ENCODE measurements around the gene SLCO4A1. TPM values are rescaled to one million over a fixed set of nuclear protein-coding genes. Genes with fewer than 3 reads are reported as not detected.

Gene SLCO4A1
- total and polyA plus RNA-seq, 12 donors: 1.5 to 52.7 (median 6.8) TPM

DNA sequence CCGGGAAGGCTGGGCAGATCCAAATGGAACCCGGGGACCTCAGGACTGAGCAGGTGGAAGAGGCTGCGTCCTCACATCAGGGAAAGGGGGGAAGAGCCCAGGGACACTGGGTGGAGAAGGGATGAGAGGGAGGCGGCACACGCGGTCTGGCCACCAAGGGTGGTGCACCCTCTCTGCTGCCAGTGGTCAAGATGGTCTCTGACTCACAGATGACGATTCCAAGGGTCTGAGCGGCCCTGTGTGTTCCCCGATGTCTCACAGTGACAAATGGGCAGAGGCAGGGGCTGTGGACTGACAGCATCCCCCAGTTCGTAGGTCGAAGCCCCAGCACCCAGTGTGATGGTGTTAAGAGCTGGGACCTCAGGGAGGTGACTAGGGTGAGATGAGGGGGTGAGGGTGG lies 32.1 kb downstream of the SLCO4A1 start:
- TF ChIP-seq, protein P1, sequence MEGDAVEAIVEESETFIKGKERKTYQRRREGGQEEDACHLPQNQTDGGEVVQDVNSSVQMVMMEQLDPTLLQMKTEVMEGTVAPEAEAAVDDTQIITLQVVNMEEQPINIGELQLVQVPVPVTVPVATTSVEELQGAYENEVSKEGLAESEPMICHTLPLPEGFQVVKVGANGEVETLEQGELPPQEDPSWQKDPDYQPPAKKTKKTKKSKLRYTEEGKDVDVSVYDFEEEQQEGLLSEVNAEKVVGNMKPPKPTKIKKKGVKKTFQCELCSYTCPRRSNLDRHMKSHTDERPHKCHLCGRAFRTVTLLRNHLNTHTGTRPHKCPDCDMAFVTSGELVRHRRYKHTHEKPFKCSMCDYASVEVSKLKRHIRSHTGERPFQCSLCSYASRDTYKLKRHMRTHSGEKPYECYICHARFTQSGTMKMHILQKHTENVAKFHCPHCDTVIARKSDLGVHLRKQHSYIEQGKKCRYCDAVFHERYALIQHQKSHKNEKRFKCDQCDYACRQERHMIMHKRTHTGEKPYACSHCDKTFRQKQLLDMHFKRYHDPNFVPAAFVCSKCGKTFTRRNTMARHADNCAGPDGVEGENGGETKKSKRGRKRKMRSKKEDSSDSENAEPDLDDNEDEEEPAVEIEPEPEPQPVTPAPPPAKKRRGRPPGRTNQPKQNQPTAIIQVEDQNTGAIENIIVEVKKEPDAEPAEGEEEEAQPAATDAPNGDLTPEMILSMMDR (IDR thresholded peaks at IDR 0.05): no peak
- peak in 1 of 8 donors; percentile 19 for ATAC-seq
- WGBS, 2 donors: 91 to 92% methylated on average over 11 of the region's 11 CpGs
- no peak for DNase-seq
- H3K27ac ChIP-seq: no peak overlapping the region
- H3K27me3 ChIP-seq: peaks cover 0 to 33% (median under 1%) of the 10 kb centered on the region in 7 donors
- peaks cover 0 to 3% (median 0%) of the 10 kb centered on the region in 9 donors for H3K36me3 ChIP-seq
- intact Hi-C loops (cut with DNase I): loop anchor here in 2 of 10 donors (5.0 to 10.0 kb wide), 2 partner anchors 113 to 340 kb away; no protein-coding TSS in a partner anchor
- no peak overlapping the region for H3K4me3 ChIP-seq
- H3K4me1 ChIP-seq: peaks cover 0 to 34% (median 0%) of the 10 kb centered on the region in 9 donors
- H3K9me3 ChIP-seq: peaks cover 0 to under 1% (median 0%) of the 10 kb centered on the region in 11 donors

DNA sequence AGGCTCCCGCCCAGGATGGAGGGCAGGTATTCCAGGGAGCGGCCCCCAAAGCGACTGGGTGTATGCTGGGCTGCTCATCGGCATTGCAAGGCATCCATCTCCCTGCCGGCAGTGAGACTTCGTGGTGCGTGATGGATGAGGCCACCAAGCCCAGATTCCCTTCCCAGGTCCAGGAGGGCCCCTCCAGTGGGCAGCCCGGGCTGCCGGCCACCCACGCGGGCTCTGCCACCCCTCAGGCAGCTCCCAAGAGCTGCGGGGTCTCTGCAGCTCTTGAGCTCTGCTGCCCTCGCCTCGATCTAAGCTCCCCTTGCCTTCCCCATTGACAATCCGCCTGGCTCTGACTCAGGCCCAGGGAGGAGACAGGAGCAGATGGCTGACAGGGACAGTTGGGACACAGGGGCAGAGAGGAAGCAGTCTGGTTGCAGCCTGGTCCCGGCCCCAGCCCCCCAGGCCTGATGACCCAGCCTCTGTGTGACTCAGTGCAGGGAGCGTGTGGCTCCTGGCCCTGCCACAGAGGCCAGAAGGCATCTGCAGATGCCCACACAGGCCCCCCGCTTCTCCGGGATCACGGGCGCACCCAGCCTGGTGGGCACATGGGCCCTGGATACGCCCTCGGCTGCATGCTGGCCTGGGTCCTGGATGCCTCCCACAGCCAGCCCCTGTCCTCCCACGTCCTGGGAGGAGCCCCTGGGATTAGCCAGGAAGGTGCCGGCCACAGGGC lies 33.0 kb downstream of the SLCO4A1 start:
- DNase-seq (no peak), ATAC-seq (peak in 3 of 8 donors; percentile 18 to 41 (median 24))
- TF ChIP-seq, protein P1 (IDR thresholded peaks at IDR 0.05): no peak

DNA sequence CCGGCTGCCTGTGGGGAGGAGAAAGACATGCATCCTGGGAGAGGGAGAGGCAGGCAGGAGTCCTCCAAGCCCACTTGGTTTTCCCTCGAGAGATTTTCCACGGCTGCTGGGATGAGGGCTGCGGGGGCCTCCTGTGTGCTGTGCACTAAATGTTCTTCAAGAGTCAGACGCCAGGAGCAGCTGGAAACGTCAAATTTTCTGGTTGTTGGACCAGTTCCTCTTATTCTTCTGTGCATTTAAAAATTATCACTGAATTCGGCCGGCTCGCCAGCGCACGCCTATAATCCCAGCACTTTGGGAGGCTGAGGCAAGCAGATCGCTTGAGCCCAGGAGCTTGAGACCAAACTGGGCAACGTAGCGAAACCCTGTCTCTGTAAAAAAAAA lies 33.6 kb downstream of the SLCO4A1 start:
- H3K9me3 ChIP-seq: peaks cover 0 to 16% (median 0%) of the 10 kb centered on the region in 11 donors
- TF ChIP-seq, protein P1 (IDR thresholded peaks at IDR 0.05): no peak
- peaks cover 0 to 34% (median 0%) of the 10 kb centered on the region in 9 donors for H3K4me1 ChIP-seq
- 66 to 68% methylated on average over 14 of the region's 14 CpGs for WGBS, 2 donors
- H3K36me3 ChIP-seq: no peaks in the 10 kb centered on the region
- DNase-seq (no peak), ATAC-seq (no peak)
- peaks cover 0 to 45% (median 8%) of the 10 kb centered on the region in 7 donors for H3K27me3 ChIP-seq
- H3K27ac ChIP-seq: no peak overlapping the region
- no peak overlapping the region for H3K4me3 ChIP-seq
- intact Hi-C loops (cut with DNase I): loop anchor here in 1 of 10 donors (10.0 kb wide), 1 partner anchor 339 kb away; no protein-coding TSS in a partner anchor

More for the DNA sequence above, 33.0 kb downstream of the SLCO4A1 start:
- H3K36me3 ChIP-seq: peaks cover 0 to 3% (median 0%) of the 10 kb centered on the region in 9 donors
- peaks cover 0 to 34% (median 0%) of the 10 kb centered on the region in 9 donors for H3K4me1 ChIP-seq
- H3K9me3 ChIP-seq: peaks cover 0 to 10% (median 0%) of the 10 kb centered on the region in 11 donors
- no peak overlapping the region for H3K27ac ChIP-seq
- intact Hi-C loops (cut with DNase I): loop anchor here in 1 of 10 donors (10.0 kb wide), 1 partner anchor 339 kb away; no protein-coding TSS in a partner anchor
- WGBS, 2 donors: 67 to 72% methylated on average over 25 of the region's 25 CpGs
- H3K27me3 ChIP-seq: peaks cover 0 to 41% (median 8%) of the 10 kb centered on the region in 7 donors
- H3K4me3 ChIP-seq: no peak overlapping the region

DNA sequence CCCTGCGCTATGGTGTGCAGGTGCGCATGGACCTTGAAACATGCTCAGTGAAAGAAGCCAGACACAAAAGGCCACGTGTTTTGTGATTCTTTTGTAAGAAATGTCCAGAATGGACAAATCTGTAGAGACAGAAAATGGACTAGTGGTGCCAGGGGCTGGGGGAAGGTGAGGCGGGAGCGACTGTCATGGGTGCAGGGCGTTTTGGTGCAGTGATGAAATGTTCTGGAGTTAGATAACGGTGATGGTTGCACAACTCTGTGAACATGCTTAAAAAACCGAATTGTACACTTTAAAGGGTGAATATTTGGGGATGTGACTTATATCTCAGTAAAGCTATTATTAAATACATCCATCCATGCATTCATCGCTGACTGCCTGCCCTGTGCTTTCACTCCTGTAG lies 34.7 kb downstream of the SLCO4A1 start:
- intact Hi-C loops (cut with DNase I): loop anchor here in 1 of 10 donors (10.0 kb wide), 1 partner anchor 338 kb away; no protein-coding TSS in a partner anchor
- TF ChIP-seq, protein P1 (IDR thresholded peaks at IDR 0.05): no peak
- WGBS, 2 donors: 85 to 92% methylated on average over 9 of the region's 9 CpGs

More for the DNA sequence above, 34.7 kb downstream of the SLCO4A1 start:
- Histone ChIP-seq H3K27ac (no peak overlapping the region), H3K36me3 (no peaks in the 10 kb centered on the region), H3K27me3 (peaks cover 0 to 51% (median 10%) of the 10 kb centered on the region in 7 donors), H3K4me1 (peaks cover 0 to 33% (median 0%) of the 10 kb centered on the region in 9 donors), H3K4me3 (no peak overlapping the region), H3K9me3 (peaks cover 0 to 16% (median 0%) of the 10 kb centered on the region in 11 donors)
- no peak for ATAC-seq
- DNase-seq: no peak
